ENCODE measurements around the gene PLXNA2. TPM values are rescaled to one million over a fixed set of nuclear protein-coding genes. Genes with fewer than 3 reads are reported as not detected.

The PLXNA2 gene
- total and polyA plus RNA-seq, 2 of the 8 experiments (the other 6 are each of a cell fraction or from before 2014, with no cell fraction given), result 0.33 to 1.5 TPM

DNA sequence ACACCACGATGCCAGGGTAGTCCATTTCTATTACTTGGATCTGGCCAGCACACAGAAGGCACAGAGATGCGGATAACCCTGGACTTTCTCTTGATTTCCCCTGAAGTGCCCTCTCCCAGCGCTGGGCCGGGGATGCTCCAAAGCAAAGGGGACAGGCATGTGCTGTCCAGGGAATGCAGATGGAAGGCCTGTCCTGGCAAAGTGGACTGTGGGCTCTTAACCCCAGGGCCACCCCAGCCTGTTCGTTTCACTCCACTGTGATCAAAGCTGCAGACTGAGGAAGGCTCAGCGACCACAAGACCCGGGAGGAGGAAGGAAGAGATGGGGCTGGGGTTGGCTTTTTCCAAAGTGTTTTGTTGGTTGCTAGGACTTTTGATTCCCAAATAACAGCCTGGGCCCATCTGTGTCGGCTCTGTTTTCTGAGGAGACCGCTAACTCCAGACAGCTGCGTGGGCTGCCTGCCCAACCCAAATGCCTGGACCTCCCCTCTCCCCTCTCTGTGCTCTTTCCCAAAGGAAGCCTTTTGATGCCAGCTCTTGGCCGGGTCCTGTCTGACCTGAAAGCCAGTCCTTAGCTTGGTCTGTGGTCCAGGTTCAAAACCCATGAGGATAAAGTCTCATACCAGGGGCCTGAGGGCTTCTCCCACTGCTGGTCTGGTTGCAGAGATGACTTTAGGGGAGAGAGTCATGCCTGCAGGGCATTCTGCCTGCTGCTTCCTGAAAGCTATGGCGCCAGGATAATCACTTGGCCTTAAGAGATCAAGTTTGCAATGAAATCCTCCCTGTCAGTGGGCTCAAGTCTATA, 213.7 kb downstream of the PLXNA2 start:
- POLR2A ChIA-PET (ENCODE audit: partially characterized antibody), result no interaction called here
- Histone ChIP-seq H3K4me2 (ENCODE audit: insufficient read depth in 1 of 2, low read depth in 2 of 2, low read length in 2 of 2) (no peak overlapping the region), H2BK120ac (replicated peaks; ENCODE audit: low read depth, low read length) (no peak overlapping the region), H3K79me1 (ENCODE audit: low read depth, low read length) (no peaks in the 10 kb centered on the region), H4K8ac (ENCODE audit: extremely low read depth, insufficient read depth, low read length) (no peak overlapping the region), H3K4me1 (replicated peaks in 1 of 4; ENCODE audit: control insufficient read depth in 3 of 4, insufficient read depth in 4 of 4, low read length in 3 of 4) (no peaks in the 10 kb centered on the region), H2AFZ (ENCODE audit: low read length) (no peak overlapping the region), H3K36me3 (ENCODE audit: control insufficient read depth in 2 of 4, insufficient read depth in 4 of 4, low read length in 3 of 4) (no peaks in the 10 kb centered on the region), H2BK5ac (ENCODE audit: low read depth, low read length) (no peak overlapping the region), H3K4me3 (ENCODE audit: extremely low read depth in 1 of 4, insufficient read depth in 2 of 4, low read depth in 3 of 4, low read length in 4 of 4) (no peak overlapping the region), H2BK15ac (ENCODE audit: low read length) (no peak overlapping the region), H2AK5ac (ENCODE audit: low read depth, low read length) (no peak overlapping the region), H3K79me2 (ENCODE audit: control insufficient read depth in 1 of 2, insufficient read depth in 2 of 2, low read length in 2 of 2) (no peaks in the 10 kb centered on the region), H3K9me3 (ENCODE audit: insufficient read depth in 2 of 2, low read depth in 1 of 2, low read length in 1 of 2) (no peaks in the 10 kb centered on the region), H3K18ac (ENCODE audit: extremely low read depth, low read length) (no peak overlapping the region), H3K23me2 (ENCODE audit: low read depth, low read length) (no peaks in the 10 kb centered on the region), H3K27me3 (replicated peaks in 1 of 4; ENCODE audit: control insufficient read depth in 3 of 4, extremely low read depth in 1 of 4, insufficient read depth in 3 of 4, low read length in 3 of 4) (no peaks in the 10 kb centered on the region), H4K5ac (ENCODE audit: insufficient read length, low read depth, low read length) (no peak overlapping the region), H3K23ac (ENCODE audit: insufficient read length) (no peak overlapping the region), H3K4ac (replicated peaks; ENCODE audit: insufficient read length, low read depth, low read length) (no peak overlapping the region), H3K14ac (ENCODE audit: insufficient read length) (no peak overlapping the region), H3K9ac (replicated peaks in 1 of 4; ENCODE audit: extremely low read depth in 1 of 4, low read depth in 3 of 4, low read length in 3 of 4) (no peak overlapping the region), H2BK12ac (ENCODE audit: low read depth, low read length) (no peak overlapping the region), H3K27ac (ENCODE audit: low read depth, low read length) (no peak overlapping the region), H4K91ac (replicated peaks; ENCODE audit: insufficient read length, low read length) (no peak overlapping the region), H4K20me1 (replicated peaks in 1 of 2; ENCODE audit: control insufficient read depth in 1 of 2, insufficient read depth in 2 of 2, low read length in 2 of 2) (no peaks in the 10 kb centered on the region), H2BK20ac (ENCODE audit: low read length) (no peak overlapping the region), H3K56ac (replicated peaks; ENCODE audit: insufficient read length, low read depth, low read length) (no peak overlapping the region)
- CTCF ChIA-PET (ENCODE audit: partially characterized antibody), result interaction anchor here (0.6 to 15.8 kb wide), 13 partner anchors 7 to 222 kb away, joined by 3 to 315 read pairs (median 5); partner anchors contain the start of gene PLXNA2
- 94% methylated on average over 12 of the region's 12 CpGs; no CpG with 5 or more reads in 1 of the 2 experiments for WGBS, 2 experiments (ENCODE audit: extremely low coverage in 1 of 2, insufficient coverage in 1 of 2, insufficient read length in 1 of 2, insufficient replicate concordance in 2 of 2, low coverage in 1 of 2, low lambda C conversion rate in 2 of 2, missing lambda C conversion rate in 1 of 2)
- DNase-seq (ENCODE audit: low read depth in 1 of 2, low spot score in 2 of 2) (no peak), FAIRE-seq (no peak)
- TF ChIP-seq CREB1 (IDR thresholded peaks at IDR 0.05) (no peak), RNF2 (IDR thresholded peaks at IDR 0.05; ENCODE audit: borderline replicate concordance, low read depth, low read length, missing control alignments, poor library complexity, severe bottlenecking) (no peak), TCF12 (IDR thresholded peaks at IDR 0.05; ENCODE audit: low read depth, low read length) (no peak), NRF1 (IDR thresholded peaks at IDR 0.05; ENCODE audit: low read depth, low read length) (no peak), KDM4A (IDR thresholded peaks at IDR 0.05; ENCODE audit: low read depth, low read length, severe bottlenecking) (no peak), SIRT6 (IDR thresholded peaks at IDR 0.05; ENCODE audit: low read length) (no peak), KDM1A (IDR thresholded peaks at IDR 0.05; ENCODE audit: borderline replicate concordance, low read length) (no peak), RXRA (IDR thresholded peaks at IDR 0.05; ENCODE audit: insufficient read depth, low read depth, low read length) (no peak)
